PC-3 (cell line): ENCODE results near the gene CCDC183. TPM values are rescaled to one million over a fixed set of nuclear protein-coding genes. Genes with fewer than 3 reads are reported as not detected.

Source experiments
- ATAC-seq: fragments of 200-7000 bp; cut with Tn5 transposase; 2 replicates; pipeline ENCODE4 v1.9.1; 2020; ENCODE audit warnings: mild to moderate bottlenecking, moderate library complexity
- BruUV-seq: library from RNA; stranded (reverse); fragments of 400-500 nt; replicated peaks from 2 replicates; lab custom pipeline; 2021; lab: Mats Ljungman, UMichigan
- CTCF ChIA-PET: fragments of 300-600 bp; sonication (Branson Sonifier 250); formaldehyde crosslinking; loops from one replicate; lab custom pipeline; 2022; ENCODE audit warnings: antibody characterized with exemption; lab: Charles Lee
- POLR2A ChIA-PET: fragments of 300-600 bp; sonication (Branson Sonifier 250); formaldehyde crosslinking; loops from one replicate; lab custom pipeline; 2022; ENCODE audit warnings: antibody characterized with exemption; ENCODE audit not compliant: unreplicated experiment; lab: Charles Lee
- DNase-seq: peaks from one replicate; pipeline ENCODE4 v3.0.0-alpha.2; 2015
- H2AFZ ChIP-seq: fragments of 300-600 bp; sonication (generic); 2 replicates; pipeline ENCODE4 v1.6.0; 2016; ENCODE audit warnings: antibody characterized with exemption, low read length
- H3F3A ChIP-seq: fragments of 300-600 bp; sonication (generic); one replicate; pipeline ENCODE4 v1.6.0; 2017; ENCODE audit warnings: antibody characterized with exemption, low read length, control low read depth, mild to moderate bottlenecking; ENCODE audit not compliant: unreplicated experiment
- H3K27ac ChIP-seq: fragments of 300-600 bp; sonication (generic); 2 replicates; pipeline ENCODE4 v1.5.1; 2016; ENCODE audit warnings: mild to moderate bottlenecking, low read length
- H3K27me3 ChIP-seq: fragments of 300-600 bp; sonication (generic); 2 replicates; pipeline ENCODE4 v1.6.1; 2016; ENCODE audit warnings: low read length, mixed read lengths
- H3K36me3 ChIP-seq: fragments of 300-600 bp; sonication (generic); 2 replicates; pipeline ENCODE4 v1.6.1; 2016; ENCODE audit warnings: low read depth, mixed run types, low read length, mixed read lengths
- H3K4me1 ChIP-seq: fragments of 300-600 bp; sonication (generic); 2 replicates; pipeline ENCODE4 v1.5.1; 2016; ENCODE audit warnings: low read length; ENCODE audit not compliant: insufficient read depth
- H3K4me2 ChIP-seq: fragments of 300-600 bp; sonication (generic); 2 replicates; pipeline ENCODE4 v1.6.0; 2016; ENCODE audit warnings: low read length
- H3K4me3 ChIP-seq: fragments of 300-600 bp; sonication (generic); 2 replicates; pipeline ENCODE4 v1.5.1; 2016; ENCODE audit warnings: mild to moderate bottlenecking, low read length, mixed read lengths
- H3K79me2 ChIP-seq: fragments of 300-600 bp; sonication (generic); 2 replicates; pipeline ENCODE4 v1.6.1; 2017; ENCODE audit warnings: low read length, mixed read lengths
- H3K9ac ChIP-seq: fragments of 300-600 bp; sonication (generic); 2 replicates; pipeline ENCODE4 v1.6.0; 2016; ENCODE audit warnings: mild to moderate bottlenecking, low read length
- H3K9me2 ChIP-seq: fragments of 300-600 bp; sonication (generic); replicated peaks from 2 replicates; pipeline ENCODE4 v1.6.1; 2016; ENCODE audit warnings: mixed run types, low read length, mixed read lengths
- H3K9me3 ChIP-seq: fragments of 300-600 bp; sonication (generic); 2 replicates; pipeline ENCODE4 v1.6.1; 2016; ENCODE audit warnings: low read length, mixed read lengths
- H4K20me1 ChIP-seq: fragments of 300-600 bp; sonication (generic); 2 replicates; pipeline ENCODE4 v1.6.1; 2016; ENCODE audit warnings: low read length, mixed read lengths
- CTCF ChIP-seq: fragments of 300-600 bp; sonication (generic); conservative IDR thresholded peaks from 2 replicates; pipeline ENCODE4 v1.5.1; 2017; ENCODE audit warnings: antibody characterized with exemption, low read depth, mild to moderate bottlenecking, low read length
- EZH2 ChIP-seq: fragments of 300-600 bp; sonication (generic); IDR thresholded peaks from one replicate; pipeline ENCODE4 v1.6.1; 2017; ENCODE audit warnings: antibody characterized with exemption, mild to moderate bottlenecking, low read length; ENCODE audit not compliant: unreplicated experiment
- EZH2phosphoT487 ChIP-seq: fragments of 300-600 bp; sonication (generic); IDR thresholded peaks from 2 replicates; pipeline ENCODE4 v1.6.1; 2018; ENCODE audit warnings: mild to moderate bottlenecking, antibody characterized with exemption, low read length, borderline replicate concordance
- intact Hi-C: fragments of 100-400 bp; cut with micrococcal nuclease; formaldehyde crosslinking; loops from 2 replicates; pipeline ENCODE4 v1.9.0; 2023
- total RNA-seq: library from RNA; depleted of rRNA; stranded (reverse); fragments of >200 nt; gene quantifications from 2 replicates; pipeline ENCODE4 v1.2.3, GENCODE V29; 2014

The CCDC183 gene
- total RNA-seq, 1 experiment from 2014 or later = 0.87 TPM

- no peak overlapping the region for H3K27ac ChIP-seq
- ATAC-seq (no peak), DNase-seq (no peak)
- H3F3A ChIP-seq = no peaks in the 10 kb centered on the region
- intact Hi-C loops = no loop called here
- TF ChIP-seq EZH2phosphoT487 = no peak
- TF ChIP-seq CTCF = no peak
- no peak for TF ChIP-seq EZH2
- H4K20me1 ChIP-seq = no peaks in the 10 kb centered on the region
- no peaks in the 10 kb centered on the region for H3K36me3 ChIP-seq
- no peaks in the 10 kb centered on the region for H3K79me2 ChIP-seq
- no peak overlapping the region for H3K9ac ChIP-seq
- H3K9me2 ChIP-seq = no peaks in the 10 kb centered on the region
- H2AFZ ChIP-seq = no peak overlapping the region
- H3K9me3 ChIP-seq = no peaks in the 10 kb centered on the region
- H3K4me1 ChIP-seq = no peaks in the 10 kb centered on the region
- ChIA-PET CTCF (no interaction called here), POLR2A (no interaction called here)
- H3K4me3 ChIP-seq = no peak overlapping the region
- no peak overlapping the region for H3K4me2 ChIP-seq
- H3K27me3 ChIP-seq = no peaks in the 10 kb centered on the region
- BruUV-seq = no TSS peak
Measured at GRCh38 chr9:136748666-136749611, 47.2 kb upstream of the CCDC183 start.

DNA sequence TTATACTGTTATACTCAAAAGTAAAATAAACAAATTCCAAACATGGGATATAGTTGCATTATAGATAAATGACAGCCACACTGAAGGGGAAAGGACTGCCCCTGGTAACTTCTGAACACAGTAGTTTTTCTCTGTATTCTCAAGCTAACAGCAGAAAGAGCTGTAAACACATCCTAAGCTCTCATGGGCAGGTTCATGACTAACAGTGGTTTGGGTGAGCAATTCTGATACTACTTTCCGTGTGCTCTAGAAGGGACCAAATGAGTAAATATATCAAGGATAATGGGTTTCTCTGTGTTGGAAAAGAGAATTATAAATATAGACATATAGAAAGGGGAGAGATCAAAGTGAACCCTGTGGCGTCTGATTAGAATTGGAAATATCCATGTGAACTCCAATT, 45.6 kb upstream of the CCDC183 start:
- H4K20me1 ChIP-seq = no peaks in the 10 kb centered on the region
- no peaks in the 10 kb centered on the region for H3K36me3 ChIP-seq
- no peak overlapping the region for H2AFZ ChIP-seq
- H3K4me2 ChIP-seq = no peak overlapping the region
- no peak overlapping the region for H3K27ac ChIP-seq
- no peak for TF ChIP-seq EZH2
- no peak for TF ChIP-seq EZH2phosphoT487
- no peak for TF ChIP-seq CTCF
- H3K4me1 ChIP-seq = no peaks in the 10 kb centered on the region
- POLR2A ChIA-PET = no interaction called here
- H3K27me3 ChIP-seq = no peaks in the 10 kb centered on the region
- H3K9ac ChIP-seq = no peak overlapping the region
- no peaks in the 10 kb centered on the region for H3K9me3 ChIP-seq
- no peaks in the 10 kb centered on the region for H3K9me2 ChIP-seq
- CTCF ChIA-PET = interaction anchor here (0.7 kb wide), 1 partner anchor 317 kb away, joined by 3 read pairs; no protein-coding TSS in a partner anchor
- DNase-seq (peak; percentile 39), ATAC-seq (no peak; the same call in 1 of the 2 replicates)
- no peaks in the 10 kb centered on the region for H3K79me2 ChIP-seq
- intact Hi-C loops = no loop called here
- no TSS peak for BruUV-seq
- no peaks in the 10 kb centered on the region for H3F3A ChIP-seq
- H3K4me3 ChIP-seq = no peak overlapping the region

- ATAC-seq = no peak
- no peaks in the 10 kb centered on the region for H3K79me2 ChIP-seq
- no peaks in the 10 kb centered on the region for H3K4me1 ChIP-seq
- H3K36me3 ChIP-seq = no peaks in the 10 kb centered on the region
- H3F3A ChIP-seq = no peaks in the 10 kb centered on the region
- no TSS peak for BruUV-seq
- DNase-seq = no peak
- H3K4me3 ChIP-seq = no peak overlapping the region
- no peaks in the 10 kb centered on the region for H3K9me2 ChIP-seq
- H4K20me1 ChIP-seq = no peaks in the 10 kb centered on the region
- no peaks in the 10 kb centered on the region for H3K9me3 ChIP-seq
- no peak overlapping the region for H3K4me2 ChIP-seq
- H3K9ac ChIP-seq = no peak overlapping the region
- H2AFZ ChIP-seq = no peak overlapping the region
- TF ChIP-seq CTCF (no peak), EZH2 (no peak), EZH2phosphoT487 (no peak)
- intact Hi-C loops = no loop called here
- H3K27me3 ChIP-seq = no peaks in the 10 kb centered on the region
- ChIA-PET POLR2A (no interaction called here), CTCF (interaction anchor here (0.7 kb wide), 1 partner anchor 316 kb away, joined by 3 read pairs; no protein-coding TSS in a partner anchor)
- no peak overlapping the region for H3K27ac ChIP-seq
Measured at GRCh38 chr9:136751244-136751643, 44.9 kb upstream of the CCDC183 start.
